ENCODE results near the gene KIF1B. TPM values are rescaled to one million over a fixed set of nuclear protein-coding genes. Genes with fewer than 3 reads are reported as not detected.
A peak's percentile ranks its signal among the peaks of the same experiment; 100 is the strongest.

The KIF1B gene
- total RNA-seq, 1 experiment from 2014 or later, result 70.1 TPM

DNA sequence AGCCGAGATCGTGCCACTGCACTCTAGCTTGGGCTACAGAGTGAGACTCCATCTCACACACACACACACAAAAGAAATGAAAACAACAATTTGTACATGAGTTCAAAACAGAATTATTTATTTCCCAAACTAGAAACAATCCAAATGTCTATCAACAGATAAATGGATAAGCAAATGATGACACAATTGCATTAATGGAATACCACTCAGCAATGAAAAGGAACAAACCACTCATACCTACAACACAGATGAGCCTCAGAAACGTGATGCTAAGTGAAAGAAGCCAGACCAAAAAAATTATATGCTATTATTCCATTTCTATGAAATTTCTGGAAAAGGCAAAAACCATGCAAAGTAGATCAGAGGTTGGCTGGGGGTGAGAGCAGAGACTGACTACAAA is 186.5 kb downstream of the KIF1B start:
- Mint-ChIP-seq H3K4me3 (peak overlapping the region; percentile 96), H3K9me3 (peaks cover 13% of the 10 kb centered on the region), H3K27me3 (ENCODE audit: low read depth) (no peaks in the 10 kb centered on the region; the same call in 1 of the 2 replicates), H3K27ac (no peak overlapping the region), H3K4me1 (peaks cover 12% of the 10 kb centered on the region), H3K36me3 (peaks cover 24% of the 10 kb centered on the region)
- ChIA-PET POLR2A (no interaction called here), CTCF (interaction anchor here (0.7 to 0.9 kb wide), 2 partner anchors 59 to 111 kb away, joined by 3 to 4 read pairs; no protein-coding TSS in a partner anchor)
- ATAC-seq, result no peak
- no peak for DNase-seq (ENCODE audit: low spot score)
- TF ChIP-seq, protein P1, sequence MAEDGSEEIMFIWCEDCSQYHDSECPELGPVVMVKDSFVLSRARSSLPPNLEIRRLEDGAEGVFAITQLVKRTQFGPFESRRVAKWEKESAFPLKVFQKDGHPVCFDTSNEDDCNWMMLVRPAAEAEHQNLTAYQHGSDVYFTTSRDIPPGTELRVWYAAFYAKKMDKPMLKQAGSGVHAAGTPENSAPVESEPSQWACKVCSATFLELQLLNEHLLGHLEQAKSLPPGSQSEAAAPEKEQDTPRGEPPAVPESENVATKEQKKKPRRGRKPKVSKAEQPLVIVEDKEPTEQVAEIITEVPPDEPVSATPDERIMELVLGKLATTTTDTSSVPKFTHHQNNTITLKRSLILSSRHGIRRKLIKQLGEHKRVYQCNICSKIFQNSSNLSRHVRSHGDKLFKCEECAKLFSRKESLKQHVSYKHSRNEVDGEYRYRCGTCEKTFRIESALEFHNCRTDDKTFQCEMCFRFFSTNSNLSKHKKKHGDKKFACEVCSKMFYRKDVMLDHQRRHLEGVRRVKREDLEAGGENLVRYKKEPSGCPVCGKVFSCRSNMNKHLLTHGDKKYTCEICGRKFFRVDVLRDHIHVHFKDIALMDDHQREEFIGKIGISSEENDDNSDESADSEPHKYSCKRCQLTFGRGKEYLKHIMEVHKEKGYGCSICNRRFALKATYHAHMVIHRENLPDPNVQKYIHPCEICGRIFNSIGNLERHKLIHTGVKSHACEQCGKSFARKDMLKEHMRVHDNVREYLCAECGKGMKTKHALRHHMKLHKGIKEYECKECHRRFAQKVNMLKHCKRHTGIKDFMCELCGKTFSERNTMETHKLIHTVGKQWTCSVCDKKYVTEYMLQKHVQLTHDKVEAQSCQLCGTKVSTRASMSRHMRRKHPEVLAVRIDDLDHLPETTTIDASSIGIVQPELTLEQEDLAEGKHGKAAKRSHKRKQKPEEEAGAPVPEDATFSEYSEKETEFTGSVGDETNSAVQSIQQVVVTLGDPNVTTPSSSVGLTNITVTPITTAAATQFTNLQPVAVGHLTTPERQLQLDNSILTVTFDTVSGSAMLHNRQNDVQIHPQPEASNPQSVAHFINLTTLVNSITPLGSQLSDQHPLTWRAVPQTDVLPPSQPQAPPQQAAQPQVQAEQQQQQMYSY (CRISPR knock-in tag; IDR thresholded peaks at IDR 0.05), result no peak
- TF ChIP-seq, protein P2, sequence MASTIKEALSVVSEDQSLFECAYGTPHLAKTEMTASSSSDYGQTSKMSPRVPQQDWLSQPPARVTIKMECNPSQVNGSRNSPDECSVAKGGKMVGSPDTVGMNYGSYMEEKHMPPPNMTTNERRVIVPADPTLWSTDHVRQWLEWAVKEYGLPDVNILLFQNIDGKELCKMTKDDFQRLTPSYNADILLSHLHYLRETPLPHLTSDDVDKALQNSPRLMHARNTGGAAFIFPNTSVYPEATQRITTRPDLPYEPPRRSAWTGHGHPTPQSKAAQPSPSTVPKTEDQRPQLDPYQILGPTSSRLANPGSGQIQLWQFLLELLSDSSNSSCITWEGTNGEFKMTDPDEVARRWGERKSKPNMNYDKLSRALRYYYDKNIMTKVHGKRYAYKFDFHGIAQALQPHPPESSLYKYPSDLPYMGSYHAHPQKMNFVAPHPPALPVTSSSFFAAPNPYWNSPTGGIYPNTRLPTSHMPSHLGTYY (CRISPR knock-in tag; IDR thresholded peaks at IDR 0.05), result no peak
- TF ChIP-seq CREB1 (CRISPR knock-in tag; IDR thresholded peaks at IDR 0.05), result no peak
- TF ChIP-seq, protein P3, sequence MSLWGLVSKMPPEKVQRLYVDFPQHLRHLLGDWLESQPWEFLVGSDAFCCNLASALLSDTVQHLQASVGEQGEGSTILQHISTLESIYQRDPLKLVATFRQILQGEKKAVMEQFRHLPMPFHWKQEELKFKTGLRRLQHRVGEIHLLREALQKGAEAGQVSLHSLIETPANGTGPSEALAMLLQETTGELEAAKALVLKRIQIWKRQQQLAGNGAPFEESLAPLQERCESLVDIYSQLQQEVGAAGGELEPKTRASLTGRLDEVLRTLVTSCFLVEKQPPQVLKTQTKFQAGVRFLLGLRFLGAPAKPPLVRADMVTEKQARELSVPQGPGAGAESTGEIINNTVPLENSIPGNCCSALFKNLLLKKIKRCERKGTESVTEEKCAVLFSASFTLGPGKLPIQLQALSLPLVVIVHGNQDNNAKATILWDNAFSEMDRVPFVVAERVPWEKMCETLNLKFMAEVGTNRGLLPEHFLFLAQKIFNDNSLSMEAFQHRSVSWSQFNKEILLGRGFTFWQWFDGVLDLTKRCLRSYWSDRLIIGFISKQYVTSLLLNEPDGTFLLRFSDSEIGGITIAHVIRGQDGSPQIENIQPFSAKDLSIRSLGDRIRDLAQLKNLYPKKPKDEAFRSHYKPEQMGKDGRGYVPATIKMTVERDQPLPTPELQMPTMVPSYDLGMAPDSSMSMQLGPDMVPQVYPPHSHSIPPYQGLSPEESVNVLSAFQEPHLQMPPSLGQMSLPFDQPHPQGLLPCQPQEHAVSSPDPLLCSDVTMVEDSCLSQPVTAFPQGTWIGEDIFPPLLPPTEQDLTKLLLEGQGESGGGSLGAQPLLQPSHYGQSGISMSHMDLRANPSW (CRISPR knock-in tag; conservative IDR thresholded peaks at IDR 0.05; ENCODE audit: low read depth), result no peak

DNA sequence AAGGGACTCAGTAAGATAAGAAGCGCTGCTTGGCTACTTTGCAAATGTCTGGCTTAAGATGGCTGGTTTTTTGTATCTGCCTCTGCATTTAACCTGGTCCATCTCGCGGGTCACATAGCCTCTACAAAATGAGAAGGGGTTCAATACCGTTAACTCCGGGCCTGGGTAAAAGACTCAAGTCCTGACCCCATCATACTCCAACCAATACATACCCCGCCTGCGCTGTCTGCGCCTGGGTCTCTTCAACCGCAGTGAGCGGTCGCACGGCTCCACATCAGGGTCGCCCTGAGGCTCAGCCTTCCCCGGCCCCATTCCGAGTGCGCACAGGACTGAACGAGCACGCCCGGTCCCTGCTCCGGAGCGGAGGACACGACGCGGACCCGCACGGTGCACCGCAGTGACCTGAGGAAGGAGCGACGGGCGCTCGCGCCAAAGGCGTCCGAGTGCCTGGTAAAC is 187.9 kb downstream of the KIF1B start:
- Mint-ChIP-seq H3K4me1 (peaks cover 12% of the 10 kb centered on the region), H3K27me3 (ENCODE audit: low read depth) (no peaks in the 10 kb centered on the region; the same call in 1 of the 2 replicates), H3K4me3 (peak overlapping the region; percentile 96), H3K27ac (peak overlapping the region; percentile 91), H3K36me3 (peaks cover 36% of the 10 kb centered on the region), H3K9me3 (peaks cover 13% of the 10 kb centered on the region)
- POLR2A ChIA-PET, result interaction anchor here (0.7 kb wide), 1 partner anchor 32 kb away, joined by 8 read pairs; the partner anchor contains the start of gene CENPS
- DNase-seq (ENCODE audit: low spot score) (no peak), ATAC-seq (peak; percentile 66)
- CTCF ChIA-PET, result interaction anchor here (1.0 to 2.7 kb wide), 4 partner anchors 8 to 32 kb away, joined by 4 to 15 read pairs (median 9); partner anchors contain the start of gene CENPS
- TF ChIP-seq, protein P4, sequence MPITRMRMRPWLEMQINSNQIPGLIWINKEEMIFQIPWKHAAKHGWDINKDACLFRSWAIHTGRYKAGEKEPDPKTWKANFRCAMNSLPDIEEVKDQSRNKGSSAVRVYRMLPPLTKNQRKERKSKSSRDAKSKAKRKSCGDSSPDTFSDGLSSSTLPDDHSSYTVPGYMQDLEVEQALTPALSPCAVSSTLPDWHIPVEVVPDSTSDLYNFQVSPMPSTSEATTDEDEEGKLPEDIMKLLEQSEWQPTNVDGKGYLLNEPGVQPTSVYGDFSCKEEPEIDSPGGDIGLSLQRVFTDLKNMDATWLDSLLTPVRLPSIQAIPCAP (CRISPR knock-in tag; IDR thresholded peaks at IDR 0.05), result 0 out of 2 replicates have a peak, but pooled peaks have one; percentile 65
- TF ChIP-seq FOXJ3 (CRISPR knock-in tag; IDR thresholded peaks at IDR 0.05; ENCODE audit: borderline replicate concordance) (no peak), CREM (CRISPR knock-in tag; IDR thresholded peaks at IDR 0.05) (no peak), ESRRA (CRISPR knock-in tag; IDR thresholded peaks at IDR 0.05; ENCODE audit: borderline replicate concordance) (no peak), SP1 (CRISPR knock-in tag; conservative IDR thresholded peaks at IDR 0.05) (no peak), ZNF263 (CRISPR knock-in tag; IDR thresholded peaks at IDR 0.05; ENCODE audit: low read depth) (no peak), SMAD3 (CRISPR knock-in tag; IDR thresholded peaks at IDR 0.05; ENCODE audit: borderline replicate concordance) (0 out of 2 replicates have a peak, but pooled peaks have one; percentile 21), HMGA2 (CRISPR knock-in tag; IDR thresholded peaks at IDR 0.05) (no peak), GABPB1 (CRISPR knock-in tag; IDR thresholded peaks at IDR 0.05) (no peak), ZBTB21 (CRISPR knock-in tag; IDR thresholded peaks at IDR 0.05; ENCODE audit: borderline replicate concordance) (no peak), MXD4 (CRISPR knock-in tag; IDR thresholded peaks at IDR 0.05; ENCODE audit: borderline replicate concordance) (no peak), ZNF416 (CRISPR knock-in tag; IDR thresholded peaks at IDR 0.05) (0 out of 2 replicates have a peak, but pooled peaks have one; percentile 13), RORB (CRISPR knock-in tag; IDR thresholded peaks at IDR 0.05) (no peak), OVOL2 (CRISPR knock-in tag; IDR thresholded peaks at IDR 0.05; ENCODE audit: borderline replicate concordance) (no peak)
- TF ChIP-seq, protein P5, sequence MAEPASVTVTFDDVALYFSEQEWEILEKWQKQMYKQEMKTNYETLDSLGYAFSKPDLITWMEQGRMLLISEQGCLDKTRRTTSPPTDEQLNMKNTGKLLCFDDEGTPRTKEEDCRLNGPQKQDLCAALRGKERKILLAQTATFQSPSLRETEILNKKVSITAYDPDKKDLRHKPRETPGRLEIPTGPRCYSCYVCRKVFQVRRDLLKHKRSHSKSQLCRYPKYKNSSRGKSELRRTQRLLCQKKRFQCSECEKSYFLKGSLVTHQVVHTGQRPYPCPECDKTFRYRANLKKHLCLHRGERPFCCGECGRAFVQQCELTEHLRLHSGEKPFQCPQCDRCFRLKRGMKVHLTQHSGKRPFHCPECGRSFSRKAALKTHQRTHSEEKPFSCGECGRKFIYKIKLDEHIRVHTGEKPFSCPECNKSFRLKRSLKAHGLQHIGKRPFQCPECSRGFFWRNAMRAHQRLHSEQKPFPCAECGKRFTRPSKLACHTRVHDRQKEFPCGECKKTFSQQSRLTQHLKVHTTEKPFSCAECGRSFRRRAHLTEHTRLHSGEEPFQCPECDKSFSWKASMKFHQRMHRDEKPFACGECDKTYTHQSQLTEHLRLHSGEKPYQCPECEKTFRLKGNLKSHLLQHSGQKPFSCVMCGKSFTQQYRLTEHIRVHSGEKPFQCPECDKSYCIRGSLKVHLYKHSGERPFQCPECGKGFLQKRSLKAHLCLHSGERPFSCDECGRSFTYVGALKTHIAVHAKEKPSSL (CRISPR knock-in tag; conservative IDR thresholded peaks at IDR 0.05), result no peak
- TF ChIP-seq, protein P2 (CRISPR knock-in tag; IDR thresholded peaks at IDR 0.05), result no peak
- TF ChIP-seq, protein P6, sequence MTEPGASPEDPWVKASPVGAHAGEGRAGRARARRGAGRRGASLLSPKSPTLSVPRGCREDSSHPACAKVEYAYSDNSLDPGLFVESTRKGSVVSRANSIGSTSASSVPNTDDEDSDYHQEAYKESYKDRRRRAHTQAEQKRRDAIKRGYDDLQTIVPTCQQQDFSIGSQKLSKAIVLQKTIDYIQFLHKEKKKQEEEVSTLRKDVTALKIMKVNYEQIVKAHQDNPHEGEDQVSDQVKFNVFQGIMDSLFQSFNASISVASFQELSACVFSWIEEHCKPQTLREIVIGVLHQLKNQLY (CRISPR knock-in tag; IDR thresholded peaks at IDR 0.05), result no peak
